H7 (cell line): ENCODE measurements around the gene DYDC2. TPM values are rescaled to one million over a fixed set of nuclear protein-coding genes. Genes with fewer than 3 reads are reported as not detected.

Experiments used
- DNase-seq: peaks from one replicate; pipeline ENCODE4 v3.0.0; 2012
- H3K27me3 ChIP-seq: 2 replicates; pipeline ENCODE4 v1.6.0; 2011; ENCODE audit warnings: mild to moderate bottlenecking, low read length; ENCODE audit not compliant: control insufficient read depth, insufficient read depth
- H3K36me3 ChIP-seq: replicated peaks from 2 replicates; pipeline ENCODE4 v1.5.1; 2011; ENCODE audit warnings: low read length; ENCODE audit not compliant: control insufficient read depth, insufficient read depth
- H3K4me3 ChIP-seq: 2 replicates; pipeline ENCODE4 v1.5.1; 2011; ENCODE audit warnings: low read depth, mild to moderate bottlenecking, control low read depth, low read length, moderate library complexity; ENCODE audit not compliant: insufficient read depth
- total RNA-seq: library from RNA; depleted of rRNA; stranded (reverse); fragments of >200 nt; shearing (Covaris generic); gene quantifications from 2 replicates; pipeline ENCODE4 v1.2.3, GENCODE V29; 2014; rRNA removed

Gene DYDC2, protein sequence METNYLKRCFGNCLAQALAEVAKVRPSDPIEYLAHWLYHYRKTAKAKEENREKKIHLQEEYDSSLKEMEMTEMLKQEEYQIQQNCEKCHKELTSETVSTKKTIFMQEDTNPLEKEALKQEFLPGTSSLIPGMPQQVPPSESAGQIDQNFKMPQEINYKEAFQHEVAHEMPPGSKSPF
- total RNA-seq, result 0.97 and 1.1 TPM in 2 replicates

DNA sequence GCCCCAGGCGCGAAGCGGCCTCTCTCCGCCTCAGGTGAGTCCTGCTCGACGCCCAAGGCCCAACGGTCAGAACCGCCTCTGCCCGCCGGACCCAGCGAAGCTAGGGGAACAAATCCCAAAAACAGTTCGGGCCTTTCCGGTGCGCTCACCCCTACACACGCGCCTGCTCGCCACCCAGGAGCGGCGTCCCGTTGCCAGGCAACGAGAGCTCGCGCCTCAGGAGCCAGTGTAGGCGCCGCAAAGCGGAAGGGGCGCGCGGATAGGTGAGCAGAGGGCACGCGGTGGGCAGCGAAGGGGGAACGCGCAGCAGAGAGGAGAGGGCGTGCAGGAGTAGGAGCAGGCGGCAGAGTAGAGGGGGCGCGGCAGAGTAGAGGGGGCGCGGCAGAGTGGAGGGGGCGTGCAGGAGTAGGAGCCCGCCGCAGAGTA is at the start of gene DYDC2, which contains the start of gene DYDC1:
TSS of gene DYDC2 (plus strand) at position 219 of the 426 bp plus-strand sequence. CDS start 5,663 bp downstream, outside the sequence.
TSS of gene DYDC1 (minus strand) at position 193 of the 426 bp plus-strand sequence. CDS start 4,154 bp downstream, outside the sequence.
- H3K4me3 ChIP-seq, result peak within 1 kb of the TSS; percentile 50
- H3K27me3 ChIP-seq, result peaks cover 15% of the 10 kb centered on the region
- no peaks in the 10 kb centered on the region for H3K36me3 ChIP-seq
- peak; percentile 92 for DNase-seq

DNA sequence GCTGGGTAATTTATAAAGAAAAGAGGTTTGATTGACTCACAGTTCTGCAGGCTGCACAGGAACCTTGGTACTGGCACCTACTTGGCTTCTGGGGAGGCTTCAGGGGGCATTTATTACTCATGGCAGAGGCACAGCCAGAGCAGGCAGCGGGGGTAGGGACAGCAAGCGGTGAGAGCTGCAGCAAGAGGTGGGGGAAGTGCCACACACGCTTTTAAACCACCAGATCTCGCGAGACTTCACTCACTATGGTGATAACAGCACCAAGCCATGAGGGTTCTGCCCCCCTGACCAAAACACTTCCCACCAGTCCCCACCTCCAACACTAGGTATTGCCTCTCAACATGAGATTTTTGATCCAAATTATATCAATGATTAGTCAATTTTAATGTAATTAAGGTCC is 43.1 kb upstream of the DYDC2 start:
- Histone ChIP-seq H3K36me3 (no peaks in the 10 kb centered on the region), H3K4me3 (no peak overlapping the region), H3K27me3 (no peaks in the 10 kb centered on the region)
- no peak for DNase-seq

DNA sequence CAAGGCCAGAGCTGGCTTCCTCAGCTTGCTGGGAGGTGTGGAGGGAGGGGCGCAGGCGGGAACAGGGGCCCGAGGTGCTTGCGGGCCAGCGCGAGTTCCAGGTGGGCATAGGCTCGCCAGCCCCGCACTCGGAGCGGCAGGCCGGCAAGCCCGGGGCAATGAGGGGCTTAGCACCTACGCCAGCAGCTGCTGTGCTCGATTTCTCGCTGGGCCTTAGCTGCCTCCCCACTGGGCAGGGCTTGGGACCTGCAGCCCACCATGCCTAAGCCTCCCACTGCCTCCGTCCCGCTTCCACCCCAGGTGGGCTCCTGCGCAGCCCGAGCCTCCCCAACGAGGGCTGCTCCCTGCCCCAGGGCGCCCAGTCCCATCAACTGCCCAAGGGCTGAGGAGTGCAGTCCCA is 41.2 kb upstream of the DYDC2 start:
- DNase-seq, result no peak
- H3K27me3 ChIP-seq, result no peaks in the 10 kb centered on the region
- no peak overlapping the region for H3K4me3 ChIP-seq
- H3K36me3 ChIP-seq, result no peaks in the 10 kb centered on the region

DNA sequence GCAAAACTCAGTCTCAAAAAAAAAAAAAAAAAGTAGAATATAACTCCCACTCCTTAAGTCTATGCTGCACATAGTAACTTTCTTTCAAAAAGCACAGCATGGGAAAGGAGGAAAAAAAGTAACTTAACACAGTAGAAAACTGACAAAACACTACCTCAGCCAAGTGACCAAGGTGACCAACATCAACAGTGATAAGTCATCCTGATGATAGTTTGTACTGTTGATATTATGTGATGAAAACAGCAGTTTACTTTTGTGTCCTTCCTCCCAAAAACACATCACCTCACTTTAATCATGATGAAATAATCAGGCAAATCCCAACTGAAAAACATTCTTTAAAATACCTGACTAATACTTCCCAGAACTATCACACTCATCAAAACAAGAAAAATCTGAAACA is 37.8 kb upstream of the DYDC2 start:
- no peak for DNase-seq
- Histone ChIP-seq H3K4me3 (no peak overlapping the region), H3K36me3 (no peaks in the 10 kb centered on the region), H3K27me3 (no peaks in the 10 kb centered on the region)

DNA sequence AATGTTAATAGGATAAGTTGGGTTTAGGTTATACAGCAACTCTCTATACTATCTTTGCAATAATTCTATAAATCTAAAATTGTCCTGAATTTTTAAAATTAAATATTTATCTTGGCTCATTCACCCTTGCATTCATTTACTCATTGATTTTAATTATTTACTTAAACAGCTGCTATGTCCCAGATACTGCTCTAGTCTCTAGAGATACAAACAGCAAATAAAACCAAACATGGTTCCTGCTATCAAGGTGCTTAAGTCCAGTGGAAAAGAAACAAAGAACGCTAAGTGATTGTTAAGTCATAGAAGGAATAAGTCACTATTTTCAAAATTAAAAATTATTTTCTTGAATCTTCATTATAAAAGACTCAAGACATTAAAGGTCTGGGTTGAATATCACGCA is 37.3 kb upstream of the DYDC2 start:
- no peak overlapping the region for H3K4me3 ChIP-seq
- DNase-seq, result no peak
- H3K27me3 ChIP-seq, result no peaks in the 10 kb centered on the region
- no peaks in the 10 kb centered on the region for H3K36me3 ChIP-seq

DNA sequence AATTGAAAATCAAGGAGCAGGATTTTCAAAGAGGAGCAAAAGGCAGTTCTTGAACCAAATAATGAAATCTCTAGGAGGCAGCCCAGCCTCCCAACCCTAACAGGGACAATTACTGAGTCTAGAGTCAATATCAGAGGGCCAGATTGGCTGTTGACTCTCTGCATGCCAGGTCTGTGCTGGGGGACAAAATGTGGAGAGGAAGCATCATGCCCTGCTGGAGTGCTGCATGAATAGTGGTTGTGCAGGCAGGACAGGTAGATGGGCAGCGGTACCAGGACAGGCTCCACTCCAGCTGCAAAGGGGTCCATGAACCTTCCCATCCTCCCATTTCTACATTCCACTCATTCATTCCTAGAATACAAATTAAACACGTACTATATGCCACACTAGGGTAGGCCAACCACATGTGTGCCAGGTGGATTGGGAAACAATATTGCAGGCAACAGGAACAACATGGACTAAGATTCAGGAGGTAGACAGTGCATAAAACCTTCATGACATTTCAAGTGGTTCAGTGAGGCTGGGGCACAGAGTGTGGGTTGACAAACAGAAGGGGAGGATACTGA is 36.8 kb upstream of the DYDC2 start:
- no peak for DNase-seq
- no peak overlapping the region for H3K4me3 ChIP-seq
- H3K27me3 ChIP-seq, result no peaks in the 10 kb centered on the region
- H3K36me3 ChIP-seq, result no peaks in the 10 kb centered on the region

DNA sequence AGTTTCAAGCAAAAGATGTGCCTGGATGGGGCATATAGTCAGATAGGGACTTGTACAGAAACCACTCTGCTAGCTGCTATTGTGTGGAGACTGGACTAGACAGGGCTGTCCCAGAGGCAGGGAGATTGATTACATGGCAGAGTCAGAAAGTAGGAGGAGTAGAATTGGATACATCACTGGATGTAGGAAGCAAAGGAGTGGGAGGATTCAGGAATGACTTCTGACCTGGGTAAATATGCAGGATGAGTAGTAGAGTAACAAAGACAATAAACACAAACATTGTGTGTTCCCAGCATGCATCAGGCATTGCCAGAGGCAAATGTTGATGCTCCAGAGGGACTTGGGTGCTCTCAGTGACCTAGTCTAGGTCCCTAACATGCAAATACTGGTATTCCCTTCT is 36.2 kb upstream of the DYDC2 start:
- no peak overlapping the region for H3K4me3 ChIP-seq
- no peaks in the 10 kb centered on the region for H3K27me3 ChIP-seq
- no peaks in the 10 kb centered on the region for H3K36me3 ChIP-seq
- DNase-seq, result no peak

DNA sequence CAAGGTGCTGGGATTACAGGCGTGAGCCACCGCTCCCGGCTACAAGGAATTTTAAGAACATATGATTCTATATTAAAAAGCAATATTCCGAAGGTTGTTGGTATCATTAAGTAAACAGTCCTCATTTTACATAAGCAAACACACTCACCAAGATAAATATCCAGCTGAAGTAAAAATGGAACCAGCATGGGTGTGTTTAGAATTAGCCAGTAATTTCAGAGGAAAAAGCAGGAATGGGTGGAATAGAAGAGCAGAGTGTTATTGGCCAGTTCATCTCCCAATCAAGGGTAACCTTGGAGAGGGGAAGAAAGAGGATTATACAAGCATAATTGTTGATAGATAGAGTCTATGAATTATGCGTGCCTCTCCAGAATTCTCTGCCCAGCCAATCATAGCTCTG is 35.4 kb upstream of the DYDC2 start:
- no peaks in the 10 kb centered on the region for H3K36me3 ChIP-seq
- no peak for DNase-seq
- no peaks in the 10 kb centered on the region for H3K27me3 ChIP-seq

DNA sequence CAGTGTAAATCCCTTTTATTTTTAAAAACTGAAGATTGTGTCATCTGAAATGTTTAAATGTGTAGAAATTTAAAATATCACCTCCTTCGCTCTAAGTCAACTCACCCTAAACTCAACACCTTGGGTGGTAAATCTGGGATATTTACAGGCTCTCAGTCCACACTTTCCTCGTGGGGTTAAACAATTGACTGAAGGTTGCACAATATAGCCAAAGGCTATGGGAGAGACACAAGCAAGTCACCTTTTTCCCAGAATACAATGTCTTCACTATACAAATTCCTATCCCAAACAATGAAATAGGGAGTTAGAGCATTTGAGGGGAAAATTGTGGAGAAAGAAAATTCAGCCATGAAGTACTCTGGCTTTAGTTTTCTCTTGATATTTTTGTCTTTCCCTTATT is 34.4 kb upstream of the DYDC2 start:
- no peaks in the 10 kb centered on the region for H3K27me3 ChIP-seq
- H3K4me3 ChIP-seq, result no peak overlapping the region
- DNase-seq, result no peak
- no peaks in the 10 kb centered on the region for H3K36me3 ChIP-seq

More for the DNA sequence above, 35.4 kb upstream of the DYDC2 start:
- H3K4me3 ChIP-seq, result no peak overlapping the region

DNA sequence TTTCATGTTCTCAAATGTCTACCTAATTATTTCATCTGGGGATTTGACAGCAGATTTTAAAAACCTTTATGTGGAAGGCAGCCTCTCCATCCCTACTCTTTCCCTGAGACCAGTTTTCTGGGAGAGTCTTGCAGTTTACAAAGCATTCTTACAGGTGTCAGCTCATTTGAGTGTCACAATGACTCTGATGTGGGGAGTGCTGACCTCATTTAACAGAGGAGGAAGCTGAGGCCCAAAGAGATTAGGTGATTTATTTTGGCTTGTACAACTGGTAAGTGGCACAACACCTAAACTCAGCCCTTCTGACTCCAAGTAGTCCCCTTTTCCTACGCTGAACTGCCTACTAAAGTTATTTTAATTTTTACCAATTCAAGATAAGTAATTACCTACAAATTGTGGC is 33.9 kb upstream of the DYDC2 start:
- H3K27me3 ChIP-seq, result no peaks in the 10 kb centered on the region
- H3K4me3 ChIP-seq, result no peak overlapping the region
- H3K36me3 ChIP-seq, result no peaks in the 10 kb centered on the region
- no peak for DNase-seq

DNA sequence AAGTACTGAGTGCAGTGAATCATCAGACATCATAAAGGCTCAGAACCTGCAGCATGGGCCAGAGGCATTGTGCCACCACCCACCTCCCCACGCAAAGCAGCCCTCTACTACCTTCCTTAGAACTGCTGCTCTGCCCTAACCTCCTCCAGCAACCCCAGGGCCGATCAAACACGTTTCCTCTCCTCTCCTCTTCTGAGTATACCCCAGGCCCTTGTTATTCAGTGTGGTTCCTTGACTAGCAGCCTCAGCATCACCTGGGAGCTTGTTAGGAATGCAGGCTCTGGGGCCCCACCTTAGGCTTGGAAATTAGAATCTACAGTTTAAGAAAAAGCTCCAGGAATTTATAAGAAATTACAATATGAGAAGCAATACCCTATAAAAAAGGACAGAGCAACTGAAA is 33.3 kb upstream of the DYDC2 start:
- Histone ChIP-seq H3K27me3 (no peaks in the 10 kb centered on the region), H3K4me3 (no peak overlapping the region), H3K36me3 (no peaks in the 10 kb centered on the region)
- DNase-seq, result peak; percentile 13

DNA sequence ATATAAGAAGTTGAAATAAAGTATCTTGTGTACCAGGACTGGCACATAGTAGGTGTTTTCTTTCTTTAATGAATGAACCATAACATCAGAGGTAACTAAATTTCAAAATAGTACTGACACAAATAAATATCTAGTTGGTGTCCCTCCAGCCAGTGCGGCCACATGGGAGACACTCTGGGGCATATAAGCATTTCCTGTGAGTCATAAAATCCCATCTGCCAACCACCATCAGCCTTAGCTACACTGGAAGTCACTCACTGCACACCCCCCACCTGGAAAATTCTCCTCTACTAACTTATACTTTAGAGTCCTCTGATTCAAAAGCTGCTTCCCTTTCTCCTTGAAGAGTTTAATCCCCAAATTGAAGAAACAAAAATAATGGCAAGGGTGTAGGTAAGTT is 32.5 kb upstream of the DYDC2 start:
- H3K36me3 ChIP-seq, result no peaks in the 10 kb centered on the region
- no peak overlapping the region for H3K4me3 ChIP-seq
- no peaks in the 10 kb centered on the region for H3K27me3 ChIP-seq
- DNase-seq, result no peak

DNA sequence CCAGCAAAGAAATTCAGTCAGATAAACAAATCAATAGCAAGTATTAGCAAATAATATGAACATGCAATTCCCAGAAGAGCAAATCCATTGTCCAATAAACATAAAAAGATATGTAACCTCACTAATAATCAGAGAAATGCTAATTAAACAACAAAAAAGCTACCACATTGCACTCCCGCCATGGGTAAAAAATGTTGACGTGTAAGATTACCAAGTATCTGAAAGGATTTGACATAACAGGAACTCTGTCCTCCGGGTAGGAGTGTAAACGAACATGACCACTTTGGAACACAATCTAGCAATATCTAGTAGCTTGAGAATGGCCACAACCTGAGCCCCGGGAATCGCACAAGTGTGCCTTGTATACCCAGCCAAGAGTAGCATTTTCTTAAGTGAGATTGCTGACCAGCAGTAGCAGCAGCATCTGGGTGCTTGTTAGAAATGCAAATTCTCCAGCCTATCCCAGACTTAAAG is 31.7 kb upstream of the DYDC2 start:
- no peak overlapping the region for H3K4me3 ChIP-seq
- H3K36me3 ChIP-seq, result no peaks in the 10 kb centered on the region
- DNase-seq, result no peak
- H3K27me3 ChIP-seq, result no peaks in the 10 kb centered on the region

DNA sequence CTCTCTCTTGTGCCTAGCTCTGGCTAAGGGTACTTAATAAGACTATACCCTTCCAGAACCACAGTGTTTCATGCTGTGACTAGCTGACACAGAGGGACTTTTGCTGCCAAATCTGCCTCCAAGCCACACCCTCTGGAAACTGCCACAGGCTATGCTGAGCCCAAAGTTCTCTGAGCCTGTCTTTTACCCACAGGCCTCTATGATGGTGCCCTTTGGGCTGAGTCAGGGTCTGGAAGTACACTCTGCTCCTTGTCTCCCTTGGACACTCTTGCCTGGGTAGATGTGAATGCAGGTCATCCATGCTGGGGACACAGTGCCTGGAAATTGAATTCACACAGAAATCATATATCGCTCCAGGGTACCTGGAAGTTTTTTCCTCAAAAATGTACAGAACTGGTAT is 22.6 kb upstream of the DYDC2 start:
- H3K4me3 ChIP-seq, result no peak overlapping the region
- no peaks in the 10 kb centered on the region for H3K27me3 ChIP-seq
- no peak for DNase-seq
- H3K36me3 ChIP-seq, result no peaks in the 10 kb centered on the region

DNA sequence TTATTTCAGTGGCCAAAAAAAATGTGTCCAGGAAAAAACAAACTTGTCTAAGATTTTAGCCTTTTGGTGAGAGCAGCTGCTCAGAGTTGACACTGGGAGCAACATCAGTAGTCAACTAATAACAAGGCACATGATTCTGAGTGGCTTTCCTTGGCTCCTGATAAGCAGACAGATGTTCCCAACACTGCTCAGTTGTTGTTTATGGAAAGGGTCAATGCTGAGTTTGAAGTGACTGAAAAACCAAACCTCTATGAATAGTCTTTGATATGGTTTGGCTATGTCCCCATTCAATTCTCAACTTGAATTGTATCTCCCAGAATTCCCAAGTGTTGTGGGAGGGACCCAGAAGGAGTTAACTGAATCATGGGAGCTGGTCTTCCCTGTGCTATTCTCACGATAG is 12.3 kb upstream of the DYDC2 start:
- H3K36me3 ChIP-seq, result no peaks in the 10 kb centered on the region
- no peaks in the 10 kb centered on the region for H3K27me3 ChIP-seq
- no peak for DNase-seq
- H3K4me3 ChIP-seq, result no peak overlapping the region
